AG09309 (cell line): ENCODE results near the gene LOX.
"Not testable (repeated sequence)": the region's sequence is repeated elsewhere in the genome, so short reads cannot be mapped to it uniquely, and the experiment has no call there.

Source experiments
- DNase-seq: peaks from one replicate; pipeline ENCODE4 v3.0.0-alpha.2; 2010; ENCODE audit warnings: low read depth
- H3K4me3 ChIP-seq: 2 replicates; pipeline ENCODE4 v1.5.1; 2011; ENCODE audit warnings: mild to moderate bottlenecking, low read depth, low read length, moderate library complexity; ENCODE audit not compliant: control insufficient read depth
- CTCF ChIP-seq: IDR thresholded peaks from 2 replicates; pipeline ENCODE4 v1.5.1; 2011; ENCODE audit warnings: mild to moderate bottlenecking, low read depth, low read length, inconsistent platforms; ENCODE audit not compliant: insufficient read depth, control insufficient read depth; ENCODE audit errors: missing control alignments

The LOX gene

DNA sequence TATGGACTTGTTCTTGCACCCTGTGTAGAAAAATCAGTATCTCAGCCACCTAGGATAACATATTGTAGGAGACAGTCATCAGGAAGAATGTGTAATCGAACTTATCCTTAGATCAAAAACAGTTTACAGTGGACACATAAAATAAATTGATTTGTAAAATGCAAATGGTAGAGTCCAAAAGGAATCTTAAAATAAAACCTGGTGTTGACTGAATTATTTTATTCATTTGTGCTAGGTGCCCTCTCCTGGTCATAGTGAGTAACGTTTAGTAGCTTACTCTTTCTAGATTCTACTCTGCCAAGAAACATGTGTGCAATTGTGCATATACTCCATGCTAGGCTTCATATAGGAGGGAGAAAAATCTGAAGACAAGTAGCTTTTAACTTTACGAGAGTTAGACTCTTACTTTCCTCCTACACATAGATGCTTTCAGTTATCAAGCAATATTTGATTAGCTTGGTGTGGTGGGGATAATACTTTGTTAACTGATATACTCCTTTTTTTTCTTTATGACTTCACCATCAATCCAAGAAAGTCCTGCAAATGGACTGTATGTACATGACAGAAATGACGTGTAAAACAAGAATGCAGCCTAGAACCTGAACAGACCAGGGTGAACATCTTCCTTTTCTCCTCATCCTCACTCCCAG, 23.7 kb upstream of the LOX start:
- no peak for DNase-seq
- peak; percentile 53 for TF ChIP-seq CTCF

GRCh38 chr5:122099060-122099790, 21.2 kb upstream of the LOX start:
- no peak for TF ChIP-seq CTCF
- no peak for DNase-seq
- H3K4me3 ChIP-seq = no peak overlapping the region

More for the DNA sequence above, 23.7 kb upstream of the LOX start:
- H3K4me3 ChIP-seq = no peak overlapping the region

DNA sequence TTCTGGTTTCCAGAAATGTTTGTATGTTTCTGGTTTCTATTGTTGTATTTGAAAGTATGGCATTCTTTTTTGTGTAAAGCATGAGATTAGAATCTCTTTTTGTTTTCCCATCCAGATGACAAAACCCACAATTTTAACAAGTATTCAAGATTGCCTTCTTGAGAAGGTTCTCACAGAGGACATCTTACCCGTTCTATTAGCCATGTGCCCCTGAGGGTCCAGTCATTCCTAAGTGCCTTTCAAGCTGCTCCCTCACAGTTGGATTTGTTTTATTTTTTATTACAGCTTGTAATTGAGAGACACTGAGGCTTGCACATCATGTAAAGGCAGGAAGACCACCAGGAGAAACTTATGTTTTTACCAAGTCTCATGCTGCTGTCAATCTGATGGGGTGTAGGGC, 19.3 kb upstream of the LOX start:
- H3K4me3 ChIP-seq = no peak overlapping the region
- no peak for DNase-seq
- no peak for TF ChIP-seq CTCF

- no peak overlapping the region for H3K4me3 ChIP-seq
- TF ChIP-seq CTCF = no peak
- DNase-seq = no peak
Measured at GRCh38 chr5:122095158-122095557, 17.1 kb upstream of the LOX start.

DNA sequence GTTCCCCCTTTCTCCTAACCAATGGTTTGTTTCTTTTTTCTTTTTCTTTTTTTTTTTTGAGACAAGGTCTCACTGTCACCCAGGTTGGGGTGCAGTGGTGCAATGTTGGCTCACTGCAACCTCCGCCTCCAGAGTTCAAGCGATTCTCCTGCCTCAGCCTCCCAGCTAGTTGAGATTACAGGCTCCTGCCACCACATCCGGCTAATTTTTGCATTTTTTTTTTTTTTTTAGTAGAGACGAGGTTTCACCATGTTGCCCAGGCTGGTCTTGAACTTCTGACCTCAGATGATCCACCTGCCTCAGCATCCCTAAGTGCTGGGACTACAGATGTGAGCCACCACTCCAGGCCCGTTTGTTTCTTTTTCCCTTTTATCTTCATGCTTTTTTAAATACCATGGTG, 16.2 kb upstream of the LOX start:
- DNase-seq = not testable (repeated sequence)

GRCh38 chr5:122093415-122094180, 15.5 kb upstream of the LOX start:
- peak; percentile 92 for DNase-seq
- H3K4me3 ChIP-seq = peak overlapping the region; percentile 28
- no peak for TF ChIP-seq CTCF

More for the DNA sequence above, 16.2 kb upstream of the LOX start:
- H3K4me3 ChIP-seq = not testable (repeated sequence)

DNA sequence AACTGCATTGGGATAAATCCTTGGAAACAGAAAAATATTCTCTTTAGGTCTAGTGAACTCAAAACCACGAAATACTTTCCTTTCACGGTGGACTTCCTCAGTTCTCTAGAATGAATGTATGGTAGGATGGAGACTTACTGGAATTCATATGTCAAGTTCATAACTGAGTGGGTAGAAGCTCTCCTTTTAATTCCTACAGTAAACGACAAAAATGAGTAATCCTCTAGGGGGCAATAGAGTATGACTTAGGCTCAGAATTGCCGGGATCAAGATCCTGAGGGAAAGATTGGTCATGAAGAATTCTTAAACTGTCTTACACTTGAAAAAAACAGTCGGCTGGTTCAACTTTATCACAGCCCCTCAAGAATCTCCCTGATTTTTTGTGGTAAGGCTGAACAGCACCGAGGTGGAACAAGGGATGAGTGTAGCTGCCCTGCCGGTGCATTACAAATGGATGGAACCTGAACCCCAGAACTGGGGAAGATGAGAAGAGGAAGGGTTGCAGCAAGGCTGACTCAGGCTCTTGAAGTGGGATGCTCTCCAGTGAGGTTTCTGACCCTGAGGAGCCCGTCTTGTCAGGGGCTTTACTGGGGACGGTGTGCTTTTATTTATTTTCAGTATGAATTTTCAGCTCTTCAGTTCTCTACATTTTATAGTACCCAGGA, 14.0 kb upstream of the LOX start:
- H3K4me3 ChIP-seq = peak overlapping the region; percentile 21
- DNase-seq = no peak
- TF ChIP-seq CTCF = peak; percentile 62
